HG03175 (cell line): ENCODE measurements around the gene LIN54.
"Not testable (repeated sequence)": the region's sequence is repeated elsewhere in the genome, so short reads cannot be mapped to it uniquely, and the experiment has no call there.

Experiments used
- ATAC-seq: cut with Tn5 transposase; IDR thresholded peaks from one replicate; pipeline ENCODE4 v1.9.1; 2021; ENCODE audit warnings: mild to moderate bottlenecking, moderate library complexity; ENCODE audit not compliant: unreplicated experiment

Gene LIN54

DNA sequence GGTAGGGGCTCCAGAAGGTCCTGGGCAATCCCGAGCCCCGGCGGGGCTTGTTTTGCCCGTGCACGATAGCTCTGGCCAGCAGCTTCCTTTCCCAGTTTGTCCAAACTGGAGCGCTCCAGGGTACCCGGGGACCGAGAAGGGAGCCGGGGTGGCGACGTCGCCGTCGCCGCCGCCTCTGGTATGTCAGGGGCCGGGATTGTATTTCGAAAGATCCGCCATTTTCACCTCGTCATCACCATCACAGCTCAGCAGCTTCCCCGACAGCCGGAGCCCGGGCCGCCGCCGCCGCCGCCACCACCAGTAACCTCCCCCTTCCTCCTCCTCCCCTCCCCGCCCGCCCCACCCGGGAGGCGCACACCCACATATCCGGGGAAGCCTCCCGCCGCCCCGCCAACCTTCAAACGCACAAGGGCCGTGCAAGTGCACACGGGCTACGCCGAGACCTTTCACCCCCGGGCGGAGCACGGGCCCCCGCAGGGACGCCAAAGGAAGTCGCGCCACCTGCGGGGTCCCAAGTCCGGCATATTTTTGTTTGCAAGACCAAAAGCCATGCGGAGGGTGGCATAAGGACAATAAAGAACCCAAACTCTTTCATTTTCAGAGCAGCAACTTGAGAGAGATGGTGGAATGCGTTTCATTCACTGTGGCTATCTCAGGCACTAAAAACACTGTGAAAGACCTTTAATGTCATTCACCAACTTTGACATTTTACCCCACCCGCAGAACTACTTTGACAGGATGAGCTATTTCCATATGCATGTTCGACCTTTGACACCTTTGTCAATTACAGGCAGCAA lies at the start of gene LIN54:
Gene LIN54, minus strand, starts transcription at position 302 of the 797 bp plus-strand sequence. CDS start 25,979 bp downstream, outside the sequence.
- ATAC-seq = peak; percentile 57

DNA sequence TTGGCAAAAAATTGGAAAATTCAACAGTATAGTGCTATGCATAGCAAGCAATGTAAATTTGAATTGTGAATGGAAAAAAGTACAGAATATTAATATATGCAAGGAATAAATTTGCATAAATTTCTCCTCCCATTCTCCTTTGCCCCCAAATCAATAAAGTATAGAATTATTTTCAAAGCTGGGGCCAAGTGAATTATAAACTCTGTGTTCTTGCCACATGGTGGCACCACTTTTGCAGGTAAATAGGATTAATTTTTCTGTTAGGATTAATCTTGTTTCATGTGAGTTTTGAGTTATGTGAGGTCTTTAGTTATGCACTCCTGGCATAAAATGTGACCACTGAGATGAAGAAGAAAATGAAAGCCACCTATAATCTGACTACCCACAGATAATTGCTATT lies 44.3 kb upstream of the LIN54 start:
- no peak for ATAC-seq

DNA sequence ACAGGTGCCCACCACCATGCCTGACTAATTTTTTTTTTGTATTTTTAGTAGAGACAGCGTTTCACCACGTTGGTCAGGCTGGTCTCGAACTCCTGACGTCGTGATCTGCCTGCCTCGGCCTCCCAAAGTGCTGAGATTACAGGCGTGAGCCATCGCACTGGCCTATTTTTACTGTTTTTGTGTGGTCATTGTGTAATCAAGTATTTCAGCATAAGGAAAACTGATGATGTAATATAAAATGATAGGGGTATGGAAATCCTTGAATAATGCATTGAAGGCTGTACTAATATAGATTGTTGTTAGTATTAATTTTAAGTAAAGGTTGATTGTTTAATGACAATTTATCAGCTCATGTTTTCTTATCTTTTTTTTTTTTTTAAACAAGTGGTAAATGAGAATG lies 38.2 kb upstream of the LIN54 start:
- not testable (repeated sequence) for ATAC-seq

DNA sequence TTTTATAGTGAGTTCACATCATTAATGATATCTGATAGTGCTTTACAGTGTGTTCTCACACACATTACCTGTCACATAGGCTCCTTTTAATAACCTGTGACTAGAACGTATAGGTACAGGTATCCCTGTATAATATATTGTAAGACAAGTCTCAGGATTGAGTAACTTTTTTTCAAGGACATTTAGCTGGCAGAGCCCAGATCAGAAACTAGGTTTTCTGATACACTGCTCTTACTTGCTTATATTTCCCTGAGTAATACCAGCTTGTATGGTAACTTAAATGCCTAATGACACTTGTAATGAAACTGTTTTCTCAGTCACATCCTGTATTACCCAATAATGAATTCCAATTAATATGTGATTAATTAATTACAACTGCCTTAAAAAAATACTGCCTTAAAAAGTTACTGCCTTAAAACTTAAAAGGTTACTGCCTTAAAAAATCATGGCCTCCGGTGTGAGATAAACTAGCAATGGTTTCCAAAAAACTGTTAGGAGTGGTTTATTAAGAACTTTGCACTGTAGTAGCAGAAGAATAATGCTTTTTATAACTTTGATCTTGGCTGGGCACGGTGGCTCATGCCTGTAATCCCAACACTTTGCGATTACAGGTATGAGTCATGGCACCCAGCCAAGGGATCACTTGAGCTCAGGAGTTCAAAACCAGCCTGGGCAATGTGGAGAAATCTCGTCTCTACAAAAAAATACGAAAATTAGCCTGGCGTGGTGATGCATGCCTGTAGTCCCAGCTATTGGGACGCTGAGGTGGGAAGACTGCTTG lies 36.3 kb upstream of the LIN54 start:
- no peak for ATAC-seq

DNA sequence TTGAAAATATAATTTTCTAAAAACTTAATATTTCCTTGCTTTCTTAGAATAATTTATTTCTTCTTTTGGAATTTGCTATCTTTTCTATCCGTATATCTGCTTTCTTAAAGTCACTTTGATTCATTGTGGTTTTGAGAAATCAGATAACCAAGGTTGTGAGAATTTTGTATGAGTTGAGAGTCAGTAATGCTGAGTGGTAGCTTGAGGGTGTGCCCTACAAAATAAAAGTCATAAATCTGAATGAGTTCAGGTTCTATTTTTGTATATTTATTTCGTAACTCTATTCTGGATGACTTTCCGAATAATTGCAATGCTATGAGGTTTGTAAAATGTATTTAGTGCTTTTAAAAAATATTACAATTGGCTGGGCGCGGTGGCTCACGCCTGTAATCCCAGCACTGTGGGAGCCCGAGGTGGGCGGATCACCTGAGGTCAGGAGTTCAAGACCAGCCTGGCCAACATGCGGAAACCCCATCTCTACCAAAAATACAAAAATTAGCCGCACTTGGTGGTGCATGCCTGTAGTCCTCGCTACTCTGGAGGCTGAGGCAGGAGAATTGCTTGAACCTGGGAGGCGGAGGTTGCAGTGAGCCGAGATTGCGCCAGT lies 33.3 kb upstream of the LIN54 start:
- ATAC-seq = no peak

DNA sequence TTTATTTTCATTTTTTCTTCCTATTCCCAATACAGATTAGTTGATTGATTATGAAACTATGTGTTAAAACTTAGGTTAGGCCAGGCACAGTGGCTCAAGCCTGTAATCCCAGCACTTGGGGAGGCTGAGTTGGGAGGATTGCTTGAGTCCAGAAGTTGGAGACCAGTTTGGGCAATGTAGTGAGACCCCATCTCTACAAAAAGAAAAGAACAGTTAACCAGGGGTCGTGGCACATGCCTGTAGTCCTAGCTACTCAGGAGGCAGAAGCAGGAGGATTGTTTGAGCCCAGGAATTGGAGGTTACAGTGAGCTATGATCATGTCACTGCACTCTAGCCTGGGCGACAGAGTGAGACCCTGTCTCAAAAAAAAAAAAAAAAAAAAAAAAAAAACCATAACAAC lies 32.5 kb upstream of the LIN54 start:
- ATAC-seq = not testable (repeated sequence)

DNA sequence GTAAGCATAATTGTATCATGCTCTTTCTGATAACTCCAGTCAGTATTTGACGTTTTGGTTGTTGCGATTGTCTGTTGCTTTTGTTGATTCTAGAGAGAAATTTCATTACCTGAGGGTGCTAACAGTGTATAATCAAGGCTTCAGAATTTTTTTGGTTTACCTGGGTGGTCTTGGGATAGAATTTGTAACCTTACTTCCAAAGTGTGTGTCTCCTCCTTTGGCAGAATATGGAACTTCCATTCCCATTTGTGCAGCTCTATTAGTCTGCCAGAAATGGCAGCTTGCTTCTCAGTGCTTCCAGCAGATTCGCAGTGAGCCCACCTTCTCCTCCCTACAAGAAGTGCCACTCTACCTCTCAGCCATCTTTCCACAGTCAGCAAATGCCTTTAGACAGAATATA lies 29.6 kb upstream of the LIN54 start:
- ATAC-seq = no peak

DNA sequence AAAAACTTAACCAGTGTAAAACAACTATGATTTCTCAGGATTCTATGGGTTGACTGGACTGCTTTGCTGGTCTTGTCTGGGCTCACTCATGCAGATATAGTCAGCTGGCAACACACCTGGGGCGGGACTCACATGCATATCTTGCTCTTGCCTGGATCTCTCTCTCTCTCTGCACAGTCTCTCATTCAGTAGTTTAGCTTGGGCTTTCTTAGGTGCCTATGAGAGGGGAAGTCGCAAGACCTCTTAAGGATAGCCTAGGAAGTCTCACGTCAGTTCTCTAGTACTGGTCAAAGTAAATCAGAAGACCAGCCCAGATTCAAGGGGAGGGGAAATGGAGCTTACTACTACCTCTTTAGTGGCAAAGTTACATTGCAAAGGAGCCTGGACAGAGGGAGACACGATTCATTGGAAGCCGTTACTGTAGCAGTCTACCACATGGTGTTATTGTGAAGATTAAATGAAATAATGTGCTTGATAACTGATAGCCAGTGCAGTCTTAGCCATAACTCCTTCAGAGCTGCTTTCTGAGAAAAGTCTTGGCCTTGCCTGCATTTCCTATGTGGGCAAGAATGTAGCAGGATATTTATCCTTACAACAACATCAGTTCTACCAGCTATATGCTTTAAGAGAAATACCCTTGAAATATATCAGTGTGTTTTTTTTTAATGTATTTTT lies 26.5 kb upstream of the LIN54 start:
- no peak for ATAC-seq

DNA sequence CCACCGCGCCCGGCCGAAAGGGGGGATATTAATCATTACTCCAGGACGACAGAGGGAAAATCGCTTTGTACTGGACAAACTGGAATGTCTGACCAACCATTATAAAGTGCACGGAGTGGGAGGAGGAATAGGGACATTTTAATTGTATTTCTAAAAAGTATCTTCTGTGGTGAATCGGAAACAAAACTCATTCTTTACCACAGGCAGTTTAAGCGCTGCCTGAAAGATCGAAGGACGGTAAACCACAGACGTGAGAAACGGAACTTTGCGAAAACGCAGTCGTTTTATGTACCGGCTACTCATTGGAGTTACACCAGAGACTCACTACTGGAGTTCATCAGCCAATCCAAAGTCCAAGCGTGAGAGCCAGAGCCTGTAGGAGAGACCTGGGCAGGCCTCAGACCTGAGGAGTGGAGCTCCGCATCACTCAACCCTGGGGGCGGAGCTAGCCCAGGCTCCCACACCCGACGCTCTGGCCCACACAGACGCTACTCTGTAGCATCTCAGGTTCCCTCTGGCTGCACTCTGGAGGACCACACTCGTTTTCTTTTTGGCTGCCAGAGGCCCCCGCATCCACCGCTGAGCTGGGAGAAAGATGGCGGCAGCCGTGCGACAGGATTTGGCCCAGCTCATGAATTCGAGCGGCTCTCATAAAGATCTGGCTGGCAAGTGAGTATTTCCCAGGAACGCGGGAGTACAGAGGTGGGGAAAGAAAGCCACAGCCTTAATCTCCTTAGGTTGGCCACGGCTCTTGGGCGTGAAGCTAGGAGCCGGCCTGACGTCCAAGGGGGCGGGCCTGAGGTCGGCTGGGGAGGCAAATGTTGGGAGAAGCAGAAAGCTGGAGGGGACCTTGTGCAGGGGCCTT lies 24.2 kb upstream of the LIN54 start, which contains the start of gene COPS4:
Gene COPS4, plus strand, starts transcription at position 554 of the 865 bp plus-strand sequence. Its CDS starts 42 bp downstream, at position 596.
- ATAC-seq = peak; percentile 99

DNA sequence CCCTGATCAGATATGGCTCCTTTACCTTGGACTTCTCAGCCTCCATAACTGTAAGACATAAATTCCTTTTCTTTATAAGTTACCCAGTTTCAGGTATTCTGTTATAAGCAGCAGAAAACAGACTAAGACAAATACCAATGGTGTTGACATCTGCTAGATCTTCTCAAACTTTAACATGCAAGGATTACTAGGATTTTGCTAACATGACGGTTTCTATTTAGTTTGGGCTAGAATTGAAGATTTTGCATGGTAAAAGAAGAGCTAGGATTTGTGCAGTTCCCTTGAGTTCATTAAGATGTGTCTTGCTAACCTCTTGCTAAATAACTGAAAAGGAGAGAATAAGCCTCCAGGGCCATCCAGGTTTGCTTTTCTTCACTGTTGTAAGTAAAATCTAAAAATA lies 19.1 kb upstream of the LIN54 start:
- ATAC-seq = no peak

DNA sequence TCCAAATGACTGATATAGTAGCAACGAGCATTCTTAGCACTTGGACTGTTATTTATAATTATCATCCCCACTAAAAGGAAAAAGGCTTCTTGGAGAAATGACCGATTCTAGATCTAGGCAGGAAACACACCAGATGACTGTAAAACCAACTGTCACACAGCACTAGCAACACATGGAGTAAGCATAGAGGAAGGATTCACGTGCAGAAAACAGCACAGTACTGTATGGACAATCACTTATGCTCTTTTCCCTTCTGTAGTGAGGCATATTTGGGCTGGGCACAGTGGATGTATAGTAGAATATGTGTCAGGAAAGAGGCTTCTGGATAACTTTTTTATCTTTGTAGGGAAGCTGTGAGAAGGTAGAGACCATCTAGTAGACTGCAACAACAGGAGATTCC lies 18.4 kb upstream of the LIN54 start:
- no peak for ATAC-seq

DNA sequence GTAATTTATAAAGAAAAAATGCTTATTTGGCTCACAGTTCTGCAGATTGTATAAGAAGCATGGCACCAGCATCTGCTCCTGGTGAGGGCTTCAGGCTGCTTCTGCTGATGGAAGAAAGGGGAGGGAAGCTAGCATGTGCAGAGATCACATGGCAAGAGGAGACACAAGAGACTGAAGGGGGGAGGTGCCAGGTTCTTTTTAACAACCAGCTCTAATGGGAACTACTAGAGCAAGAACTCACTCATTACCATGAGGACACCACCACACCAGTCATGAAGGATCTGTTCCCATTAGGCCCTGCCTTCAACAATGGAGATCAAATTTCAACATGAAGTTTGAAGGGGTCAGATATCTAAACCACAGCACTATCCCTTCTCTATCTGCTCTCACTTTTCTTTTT lies 14.9 kb upstream of the LIN54 start:
- ATAC-seq = no peak

DNA sequence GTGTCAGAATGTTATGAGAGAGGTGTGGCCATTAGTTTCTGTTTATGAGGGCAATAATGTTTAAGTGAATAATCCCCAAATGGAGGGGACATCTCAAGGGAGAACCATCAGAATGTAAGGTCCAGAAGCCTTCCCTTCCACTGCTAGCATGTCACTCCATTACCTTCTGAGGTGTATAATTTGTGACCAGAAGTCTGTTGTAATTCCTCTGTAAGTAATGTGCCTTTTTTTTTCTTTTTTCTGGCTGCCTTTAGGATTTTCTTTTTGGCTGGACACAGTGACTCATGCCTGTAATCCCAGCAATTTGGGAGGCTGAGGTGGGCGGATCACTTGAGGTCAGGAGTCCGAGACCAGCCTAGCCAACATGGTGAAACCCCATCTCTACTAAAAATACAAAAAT lies 13.6 kb upstream of the LIN54 start:
- ATAC-seq = no peak

DNA sequence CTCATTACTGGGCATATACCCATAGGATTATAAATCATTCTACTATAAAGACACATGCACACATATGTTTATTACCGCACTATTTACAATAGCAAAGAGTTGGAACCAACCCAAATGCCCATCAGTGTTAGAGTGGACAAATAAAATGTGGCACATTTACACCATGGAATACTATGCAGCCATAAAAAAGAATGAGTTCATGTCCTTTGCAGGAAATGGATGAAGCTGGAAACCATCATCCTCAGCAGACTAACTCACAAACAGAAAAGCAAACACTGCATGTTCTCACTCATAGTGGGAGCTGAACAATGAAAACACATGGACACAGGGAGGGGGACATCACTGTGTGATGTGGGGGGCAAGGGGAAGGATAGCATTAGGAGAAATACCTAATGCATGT lies 13.0 kb upstream of the LIN54 start:
- not testable (repeated sequence) for ATAC-seq

DNA sequence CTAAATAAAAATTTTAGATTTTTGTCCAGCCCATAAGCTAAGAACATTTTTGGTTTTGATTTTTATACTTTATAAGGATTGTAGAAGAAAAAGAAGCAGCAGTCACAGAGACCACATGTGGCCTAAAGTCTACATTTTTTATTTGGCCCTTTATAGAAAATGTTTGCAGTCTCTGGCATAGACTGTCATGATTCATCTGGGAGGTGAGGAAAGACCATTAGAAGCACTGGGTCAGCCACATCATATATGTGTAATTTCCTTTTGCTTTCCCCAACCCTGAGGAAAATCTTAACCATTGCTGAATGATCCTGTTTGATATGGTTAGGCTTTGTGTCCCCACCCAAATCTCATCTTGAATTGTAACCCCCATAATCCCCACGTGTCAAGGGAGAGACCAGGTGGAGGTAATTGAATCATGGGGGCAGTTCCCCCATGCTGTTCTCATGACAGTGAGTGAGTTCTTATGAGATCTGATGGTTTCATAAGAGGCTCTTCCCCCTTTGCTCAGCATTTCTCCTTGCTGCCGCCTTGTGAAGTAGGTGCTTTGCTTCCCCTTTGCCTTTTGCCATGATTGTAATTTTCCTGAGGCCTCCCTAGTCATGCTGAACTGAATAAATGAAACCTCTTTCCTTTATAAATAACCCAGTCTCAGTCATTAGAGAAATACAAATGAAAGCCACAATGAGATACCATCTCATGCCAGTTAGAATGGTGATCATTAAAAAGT lies 12.3 kb upstream of the LIN54 start:
- no peak for ATAC-seq

DNA sequence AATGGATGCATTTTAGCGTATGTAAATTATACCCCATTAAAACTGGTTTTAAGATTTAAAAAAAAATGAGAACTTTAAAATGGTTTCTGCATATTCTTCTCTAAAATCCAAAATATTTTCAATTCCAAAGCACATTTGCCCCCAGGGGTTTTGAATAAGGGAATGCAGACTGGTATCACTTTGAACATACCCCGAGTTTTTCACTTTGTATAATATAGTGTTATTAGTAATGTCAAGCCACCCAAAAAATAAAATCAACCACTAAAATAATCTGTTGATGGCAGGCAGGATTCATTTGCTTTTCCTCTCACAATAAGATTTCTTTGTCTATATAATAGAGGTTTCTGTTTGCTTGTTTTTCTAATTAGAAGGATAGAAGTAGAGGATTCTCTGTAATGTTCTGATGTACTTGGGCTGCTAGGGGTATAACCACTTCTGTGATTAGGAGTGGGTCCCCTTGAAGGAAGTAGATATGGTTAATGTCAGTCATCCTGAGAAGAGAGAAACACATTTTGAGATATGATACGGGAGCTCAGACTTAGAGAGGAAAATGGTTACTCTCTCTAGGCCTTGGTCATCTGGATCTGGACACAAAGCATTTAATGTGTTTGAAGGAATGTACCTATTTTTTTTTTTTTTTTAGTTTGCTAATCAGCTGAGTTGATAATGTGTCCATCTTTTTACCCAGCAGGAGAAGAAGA lies 9.3 kb upstream of the LIN54 start:
- peak; percentile 61 for ATAC-seq

DNA sequence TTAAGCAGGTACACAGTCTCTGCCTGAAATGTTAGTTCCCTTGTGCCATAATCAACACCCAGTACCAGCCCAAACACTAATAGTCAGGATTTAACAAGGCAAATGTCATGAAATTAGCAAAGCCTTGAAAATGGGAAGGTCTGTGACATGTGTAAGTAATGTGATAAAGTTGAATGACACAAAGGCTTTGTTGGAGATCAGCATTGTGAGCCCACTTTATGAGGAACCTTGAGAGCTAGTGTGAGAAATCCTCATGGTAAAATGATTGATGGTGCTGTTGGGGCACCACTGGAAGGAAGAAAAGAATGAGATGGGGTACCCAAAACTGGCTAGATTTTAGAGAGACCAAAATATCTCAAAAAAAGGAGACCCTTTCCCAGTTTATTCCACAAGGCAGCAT lies 3.3 kb upstream of the LIN54 start:
- ATAC-seq = no peak

DNA sequence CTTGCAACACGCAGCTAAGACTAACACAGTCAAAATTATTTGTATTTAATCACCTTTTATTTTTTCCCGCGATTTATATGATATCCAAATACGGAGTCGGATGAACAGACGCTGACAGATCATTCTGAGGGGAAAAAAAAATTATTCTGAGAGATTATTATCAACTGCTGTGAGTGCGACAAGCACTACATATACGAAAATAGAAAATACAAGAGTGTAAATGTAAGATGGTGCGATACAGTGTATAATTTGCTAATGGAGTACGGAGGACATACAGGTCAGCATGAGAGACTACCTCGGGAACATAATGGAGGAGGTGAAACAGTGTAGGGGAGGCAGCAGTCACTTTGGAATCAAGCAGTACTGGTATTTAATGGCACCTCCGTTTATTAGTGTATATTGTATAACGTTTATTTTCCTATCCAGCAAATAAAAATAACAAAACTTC lies 2.8 kb upstream of the LIN54 start:
- ATAC-seq = no peak
